Neural cell (in vitro differentiated cells): ENCODE results near the gene SHLD2.

Experiments
- CTCF ChIP-seq: fragments of 450-650 bp; IDR thresholded peaks from 2 replicates; pipeline ENCODE4 v1.5.1; 2014; ENCODE audit warnings: antibody characterized with exemption, mild to moderate bottlenecking, moderate library complexity; ENCODE audit not compliant: poor library complexity, severe bottlenecking
- EZH2 ChIP-seq: fragments of 200-600, 300-800 bp; shearing (Covaris generic), sonication (generic); IDR thresholded peaks from 2 replicates; pipeline ENCODE4 v1.6.1; 2014; ENCODE audit warnings: antibody characterized with exemption, low read length, borderline replicate concordance, mild to moderate bottlenecking; ENCODE audit not compliant: insufficient read depth, poor library complexity, severe bottlenecking

- no peak for TF ChIP-seq CTCF
- no peak for TF ChIP-seq EZH2
Observed at GRCh38 chr10:87089746-87090145, 5.3 kb upstream of the SHLD2 start.
